Panc1 (cell line): Measurements from ENCODE around the gene ZNF689.

Source experiments
- POLR2AphosphoS5 ChIP-seq: IDR thresholded peaks from 2 replicates; pipeline ENCODE4 v1.6.1; 2012; ENCODE audit warnings: mild to moderate bottlenecking, low read depth, low read length, moderate library complexity
- REST ChIP-seq, 2 experiments: IDR thresholded peaks; 2 replicates each; pipeline ENCODE4 v1.6.1; 2011 to 2012; ENCODE audit warnings: low read depth in 2 of 2, control low read depth in 1 of 2, low read length in 1 of 2, mild to moderate bottlenecking in 1 of 2, moderate library complexity in 1 of 2; ENCODE audit not compliant: insufficient read depth in 1 of 2

GRCh38 chr16:30622455-30623032 lies 12.4 kb upstream of the ZNF689 start:
- TF ChIP-seq REST (IDR thresholded peaks at IDR 0.05; ENCODE audit: insufficient read depth in 1 of 2, low read depth in 2 of 2, low read length in 1 of 2): no peak
- no peak for TF ChIP-seq POLR2AphosphoS5
